Panc1 (cell line): ENCODE results near the gene CAMK2A.

Source experiments
- POLR2AphosphoS5 ChIP-seq: IDR thresholded peaks from 2 replicates; pipeline ENCODE4 v1.6.1; 2012; ENCODE audit warnings: mild to moderate bottlenecking, low read depth, low read length, moderate library complexity
- SIN3A ChIP-seq: IDR thresholded peaks from 2 replicates; pipeline ENCODE4 v1.6.1; 2012; ENCODE audit warnings: low read depth, mild to moderate bottlenecking, low read length, moderate library complexity, borderline replicate concordance; ENCODE audit not compliant: insufficient read depth
- TF ChIP-seq, protein P1 (sequence below): fragments of 450-650 bp; IDR thresholded peaks from 2 replicates; pipeline ENCODE4 v1.5.1; 2017; ENCODE audit warnings: mild to moderate bottlenecking

DNA sequence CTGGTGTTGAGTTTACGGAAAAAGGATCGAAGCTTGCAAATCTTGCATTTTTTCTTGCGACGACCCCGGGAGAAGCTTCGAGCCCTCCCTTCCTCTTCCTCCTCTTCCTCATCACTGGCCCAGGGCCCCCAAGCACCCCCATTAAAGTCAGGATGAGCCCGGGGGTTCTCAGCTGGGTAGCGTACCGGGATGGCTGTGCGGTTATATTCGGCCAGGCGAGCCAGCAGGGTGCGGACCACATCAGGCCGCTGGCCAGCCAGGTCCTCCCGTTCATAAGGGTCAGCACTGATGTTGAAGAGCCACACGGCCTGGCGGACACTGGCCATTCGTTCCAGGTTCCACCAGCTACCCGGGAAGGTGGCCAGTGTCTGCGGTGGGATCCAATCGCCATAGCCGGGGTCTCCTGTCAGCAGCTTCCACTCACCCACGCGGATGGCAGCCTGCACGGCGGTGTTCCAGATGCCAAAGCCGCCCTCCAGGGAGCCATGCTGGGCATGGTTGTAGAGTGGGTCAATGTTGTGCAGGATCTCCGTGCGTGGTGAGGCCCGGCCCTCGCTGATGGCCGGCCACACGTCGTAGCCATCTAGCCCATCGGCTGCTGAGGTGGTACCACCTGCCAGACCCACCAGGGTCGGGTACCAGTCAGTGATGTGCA, 7.8 kb upstream of the CAMK2A start:
- no peak for TF ChIP-seq SIN3A
- no peak for TF ChIP-seq POLR2AphosphoS5
- TF ChIP-seq, protein P1, sequence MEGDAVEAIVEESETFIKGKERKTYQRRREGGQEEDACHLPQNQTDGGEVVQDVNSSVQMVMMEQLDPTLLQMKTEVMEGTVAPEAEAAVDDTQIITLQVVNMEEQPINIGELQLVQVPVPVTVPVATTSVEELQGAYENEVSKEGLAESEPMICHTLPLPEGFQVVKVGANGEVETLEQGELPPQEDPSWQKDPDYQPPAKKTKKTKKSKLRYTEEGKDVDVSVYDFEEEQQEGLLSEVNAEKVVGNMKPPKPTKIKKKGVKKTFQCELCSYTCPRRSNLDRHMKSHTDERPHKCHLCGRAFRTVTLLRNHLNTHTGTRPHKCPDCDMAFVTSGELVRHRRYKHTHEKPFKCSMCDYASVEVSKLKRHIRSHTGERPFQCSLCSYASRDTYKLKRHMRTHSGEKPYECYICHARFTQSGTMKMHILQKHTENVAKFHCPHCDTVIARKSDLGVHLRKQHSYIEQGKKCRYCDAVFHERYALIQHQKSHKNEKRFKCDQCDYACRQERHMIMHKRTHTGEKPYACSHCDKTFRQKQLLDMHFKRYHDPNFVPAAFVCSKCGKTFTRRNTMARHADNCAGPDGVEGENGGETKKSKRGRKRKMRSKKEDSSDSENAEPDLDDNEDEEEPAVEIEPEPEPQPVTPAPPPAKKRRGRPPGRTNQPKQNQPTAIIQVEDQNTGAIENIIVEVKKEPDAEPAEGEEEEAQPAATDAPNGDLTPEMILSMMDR = no peak
